ENCODE results near the gene BTBD17. TPM values are rescaled to one million over a fixed set of nuclear protein-coding genes. Genes with fewer than 3 reads are reported as not detected.

The BTBD17 gene
- total and polyA plus RNA-seq, 2 of the 8 experiments (the other 6 are each of a cell fraction or from before 2014, with no cell fraction given) = 7.0 to 14.8 TPM

DNA sequence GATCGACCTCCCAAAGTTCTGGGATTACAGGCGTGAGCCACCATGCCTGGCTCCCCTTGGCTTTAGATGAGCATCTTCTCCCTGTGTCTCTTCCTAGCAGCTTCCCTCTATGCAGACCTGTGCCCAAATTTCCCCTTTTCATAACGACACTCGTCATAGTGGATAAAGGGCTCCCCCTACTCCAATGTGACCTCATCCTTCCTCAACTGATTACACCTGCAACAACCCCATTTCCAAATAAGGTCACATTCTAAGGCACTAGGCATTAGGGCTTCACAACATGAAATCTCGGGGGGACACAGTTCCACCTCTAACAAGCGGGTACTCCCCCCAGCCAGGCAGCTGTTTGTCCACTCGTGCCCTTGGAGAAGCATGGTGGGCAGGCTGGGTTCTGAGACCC lies 25.4 kb downstream of the BTBD17 start (continued):
- TF ChIP-seq HDAC2 (IDR thresholded peaks at IDR 0.05; ENCODE audit: borderline replicate concordance in 1 of 2, low read depth in 2 of 2, low read length in 2 of 2) (no peak), EZH2 (IDR thresholded peaks at IDR 0.05; ENCODE audit: low read depth, low read length, severe bottlenecking) (no peak), RAD21 (IDR thresholded peaks at IDR 0.05 in 1 of 2, conservative IDR thresholded peaks at IDR 0.05 in 1 of 2; ENCODE audit: low read depth in 2 of 2, low read length in 2 of 2) (no peak), ZNF274 (IDR thresholded peaks at IDR 0.05; ENCODE audit: borderline replicate concordance, extremely low read depth, low read length) (no peak), SUZ12 (IDR thresholded peaks at IDR 0.05; ENCODE audit: low read length) (no peak), EGR1 (IDR thresholded peaks at IDR 0.05; ENCODE audit: borderline replicate concordance, low read depth, low read length) (no peak), CHD2 (IDR thresholded peaks at IDR 0.05; ENCODE audit: low read length) (no peak)
